ENCODE measurements around the gene DOCK7.
"Not testable (repeated sequence)": the region's sequence is repeated elsewhere in the genome, so short reads cannot be mapped to it uniquely, and the experiment has no call there.

DOCK7 gene

DNA sequence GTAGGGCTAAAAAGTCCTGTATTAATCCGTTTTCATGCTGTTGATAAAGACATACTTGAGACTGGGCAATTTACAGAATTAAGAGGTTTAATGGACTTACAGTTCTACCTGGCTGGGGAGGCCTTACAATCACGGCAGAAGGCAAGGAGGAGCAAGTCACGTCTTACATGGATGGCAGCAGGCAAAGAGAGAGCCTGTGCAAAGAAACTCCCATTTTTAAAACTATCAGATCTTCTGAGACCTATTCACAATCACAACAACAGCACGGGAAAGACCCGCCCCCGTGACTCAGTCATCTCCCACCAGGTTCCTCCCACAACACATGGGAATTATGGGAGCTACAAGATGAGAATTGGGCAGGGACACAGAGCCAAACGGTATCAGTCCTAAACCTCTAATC is 6.3 kb upstream of the DOCK7 start:
- DNase-seq (ENCODE audit: low spot score), result not testable (repeated sequence)

DNA sequence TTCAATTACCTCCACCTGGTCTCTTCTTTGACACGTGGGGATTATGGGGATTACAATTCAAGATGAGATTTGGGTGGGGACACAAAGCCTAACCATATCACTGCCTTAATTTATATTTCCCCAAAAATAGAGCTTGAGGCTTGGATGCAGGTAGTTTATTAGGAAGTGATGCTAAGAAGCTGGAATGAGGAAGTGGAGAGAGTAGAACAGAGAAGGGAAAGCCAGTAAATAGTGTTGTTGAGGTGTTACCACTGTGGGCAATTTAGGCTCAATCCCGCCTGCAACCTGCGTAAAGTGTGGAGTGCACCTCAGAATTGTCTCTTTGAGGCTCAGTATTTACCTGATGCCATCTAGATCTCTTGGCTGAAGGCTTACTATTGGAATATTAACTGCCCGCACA is 4.9 kb upstream of the DOCK7 start:
- DNase-seq (ENCODE audit: low spot score), result no peak

DNA sequence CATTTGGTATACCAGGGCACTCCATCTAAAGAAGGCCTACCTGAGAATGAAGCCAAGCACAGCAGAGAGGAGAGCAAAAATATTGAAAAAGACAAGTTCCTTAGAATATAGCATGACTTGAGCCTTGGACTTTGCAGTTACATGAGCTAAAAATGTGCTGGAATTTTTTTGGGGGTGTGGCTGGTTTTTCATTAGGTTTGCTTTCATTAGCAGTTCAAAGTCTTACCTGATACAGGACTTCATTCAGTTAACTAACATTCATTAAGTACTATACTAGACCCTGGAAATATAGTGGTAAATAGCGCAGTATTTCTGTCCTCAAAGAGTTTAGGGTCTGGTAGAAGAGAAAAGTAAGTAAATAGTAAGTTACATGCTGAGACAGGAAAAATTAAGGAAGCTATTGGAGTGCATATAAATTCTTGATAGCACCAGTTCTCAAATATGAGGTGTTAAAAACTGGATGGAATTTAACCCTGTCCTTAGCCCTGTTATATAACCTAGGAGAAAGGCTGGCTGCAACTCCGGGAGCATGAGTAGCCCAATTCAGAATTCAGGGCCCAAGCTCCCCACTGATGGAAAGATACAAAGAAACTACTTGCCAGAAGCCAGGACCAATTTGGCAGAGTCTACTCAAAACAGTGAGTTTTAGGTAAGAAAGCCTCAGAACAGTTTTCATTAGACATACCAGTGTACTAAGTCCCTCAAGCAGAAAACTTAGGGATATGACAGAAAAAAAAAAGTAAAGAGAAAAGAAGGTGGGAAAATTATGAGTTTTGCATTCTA is 3.1 kb upstream of the DOCK7 start:
- DNase-seq (ENCODE audit: low spot score), result no peak

DNA sequence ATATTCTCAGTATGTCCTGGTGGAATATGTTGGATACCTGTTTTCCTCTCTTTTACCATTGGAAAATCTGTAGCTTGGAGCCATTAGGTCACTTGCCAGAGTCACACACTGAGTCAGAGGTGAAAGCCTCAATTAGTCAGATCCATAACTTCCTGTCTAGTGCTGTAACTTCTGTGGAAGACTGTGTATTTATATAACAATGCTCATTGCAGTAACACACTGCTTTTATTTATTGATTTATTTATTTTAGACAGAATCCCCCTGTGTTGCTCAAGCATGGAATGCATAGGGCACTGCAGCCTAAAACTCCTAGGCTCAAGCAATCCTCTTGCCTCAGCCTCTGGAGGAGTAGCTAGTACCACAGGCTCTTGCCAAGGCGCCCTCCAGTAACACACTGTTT is 1.3 kb upstream of the DOCK7 start:
- peak; percentile 69 for DNase-seq (ENCODE audit: low spot score)

DNA sequence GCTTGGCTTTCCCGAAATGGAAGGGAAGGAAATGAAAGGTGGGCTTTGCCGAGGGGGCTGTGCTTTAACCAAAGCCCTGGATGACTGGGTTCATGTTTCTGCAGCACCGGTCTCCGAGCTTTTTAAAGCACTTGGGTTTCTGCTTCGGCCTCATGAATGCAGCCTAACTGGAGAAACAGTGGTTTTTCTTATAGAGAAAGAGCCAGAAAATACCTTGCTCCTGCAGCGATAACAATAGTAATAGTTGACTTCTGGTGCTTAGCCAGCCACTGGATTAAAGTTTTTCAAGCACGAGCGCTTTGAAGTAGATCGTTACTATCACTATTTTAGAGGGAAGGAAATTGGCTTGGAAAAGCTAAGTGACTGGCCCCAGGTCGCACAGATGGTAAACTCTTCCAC is 500 bp upstream of the DOCK7 start:
- peak; percentile 19 for DNase-seq (ENCODE audit: low spot score)

DNA sequence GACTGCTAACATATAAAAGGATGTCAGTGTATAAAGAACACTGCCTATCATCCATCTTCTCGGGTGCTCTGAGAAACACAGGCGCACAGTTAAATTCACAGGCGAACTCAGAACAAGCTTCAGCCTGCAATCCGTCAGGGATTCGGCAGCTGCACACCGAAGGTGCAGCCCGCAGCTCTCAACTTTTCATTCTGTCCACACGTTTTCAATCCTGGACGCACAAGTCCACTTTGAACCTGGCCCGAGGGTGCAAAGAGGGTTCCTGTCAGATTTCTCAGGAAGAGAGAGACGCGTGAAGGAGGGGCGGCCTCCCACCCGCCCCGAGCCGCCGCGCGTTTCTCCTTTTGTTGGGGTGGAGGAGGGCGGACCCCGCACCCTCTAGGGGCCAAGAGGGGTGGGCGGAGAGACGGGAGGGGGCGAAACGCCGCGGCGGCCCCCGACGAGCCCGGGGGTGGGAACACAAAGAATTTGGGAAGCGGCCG is 724 bp downstream of the DOCK7 start:
- DNase-seq (ENCODE audit: low spot score), result peak; percentile 12

DNA sequence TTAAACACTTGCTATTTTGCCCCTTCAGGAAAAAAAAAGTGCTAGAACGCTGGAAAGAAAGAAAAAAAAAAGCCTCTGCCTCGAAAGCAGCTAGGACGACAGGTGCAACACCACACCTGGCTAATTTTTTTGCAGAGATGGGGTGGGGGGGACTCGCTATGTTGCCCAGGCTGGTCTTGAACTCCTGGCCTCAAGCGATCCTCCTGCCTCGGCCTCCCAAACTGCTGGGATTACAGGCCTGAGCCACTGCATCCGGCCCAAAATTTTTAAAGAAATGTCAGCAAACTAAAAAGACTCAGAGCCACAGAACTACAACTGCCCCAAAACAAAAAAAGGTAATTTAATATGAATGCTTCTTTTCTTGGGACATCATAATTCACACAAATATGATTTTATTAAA is 1.4 kb downstream of the DOCK7 start:
- no peak for DNase-seq (ENCODE audit: low spot score)

DNA sequence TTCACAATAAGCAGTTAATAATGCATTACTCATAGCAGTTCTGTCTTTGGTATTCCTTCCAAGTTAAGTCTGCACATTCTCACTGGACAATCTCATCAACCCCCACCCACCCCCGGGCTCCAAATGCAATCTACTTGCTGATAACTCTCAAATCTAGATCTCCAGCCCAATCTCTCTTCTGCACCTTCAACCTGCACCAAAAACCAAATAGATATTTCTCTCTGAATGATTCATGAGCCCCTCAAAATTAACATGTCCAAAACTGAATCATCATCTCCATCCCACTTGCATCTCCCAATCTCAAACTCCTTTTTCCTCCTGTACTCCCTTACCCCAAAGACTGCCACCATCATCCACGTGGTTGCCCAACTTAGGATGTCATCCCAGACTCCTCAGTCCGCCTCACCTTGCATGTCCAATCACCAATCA is 2.7 kb downstream of the DOCK7 start:
- no peak for DNase-seq (ENCODE audit: low spot score)

DNA sequence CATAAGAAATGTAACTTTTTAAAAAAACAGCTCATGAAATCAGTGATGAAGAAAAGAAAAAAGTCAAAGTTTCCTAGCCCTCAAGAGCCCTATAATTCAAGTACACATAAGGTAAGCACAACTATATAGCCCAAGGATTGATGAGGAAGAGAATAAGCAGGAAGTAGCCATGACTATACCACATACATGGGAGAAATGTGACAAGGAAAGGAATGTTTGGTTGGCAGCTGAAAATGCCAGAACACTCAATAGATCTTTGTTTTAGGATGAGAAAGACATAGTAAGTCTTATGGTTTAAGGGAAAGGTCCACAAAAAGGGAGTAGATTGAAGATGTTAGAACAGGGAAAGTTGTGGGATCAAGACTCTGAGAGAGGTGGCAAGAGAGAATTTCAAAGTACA is 5.7 kb downstream of the DOCK7 start:
- no peak for DNase-seq (ENCODE audit: low spot score)

DNA sequence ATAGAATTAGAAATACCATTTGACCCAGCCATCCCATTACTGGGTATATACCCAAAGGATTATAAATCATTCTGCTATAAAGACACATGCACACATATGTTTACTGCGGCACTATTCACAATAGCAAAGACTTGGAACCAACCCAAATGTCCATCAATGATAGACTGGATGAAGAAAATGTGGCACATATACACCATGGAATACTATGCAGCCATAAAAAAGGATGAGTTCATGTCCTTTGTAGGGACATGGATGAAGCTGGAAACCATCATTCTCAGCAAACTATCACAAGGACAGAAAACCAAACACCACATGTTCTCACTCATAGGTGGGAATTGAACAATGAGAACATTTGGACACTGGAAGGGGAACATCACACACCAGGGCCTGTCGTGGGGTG is 7.2 kb downstream of the DOCK7 start:
- DNase-seq (ENCODE audit: low spot score), result not testable (repeated sequence)

DNA sequence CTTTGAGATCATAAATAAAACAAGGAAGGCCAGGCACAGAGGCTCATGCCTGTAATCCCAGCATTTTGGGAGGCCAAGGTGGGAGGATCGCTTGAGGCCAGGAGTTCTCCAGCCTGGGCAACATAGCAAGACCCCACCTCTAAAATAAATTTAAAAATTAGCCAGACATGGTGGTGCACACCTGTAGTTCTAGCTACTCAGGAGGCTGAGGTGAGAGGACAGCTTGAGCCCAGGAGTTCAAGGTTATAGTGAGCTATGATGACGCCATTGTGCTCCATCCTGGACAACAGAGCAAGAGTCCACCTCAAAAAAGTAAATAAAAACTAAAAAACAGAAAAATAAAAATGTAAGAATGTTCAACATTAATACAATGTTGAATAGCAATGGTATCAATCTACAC is 10.4 kb downstream of the DOCK7 start:
- not testable (repeated sequence) for DNase-seq (ENCODE audit: low spot score)

DNA sequence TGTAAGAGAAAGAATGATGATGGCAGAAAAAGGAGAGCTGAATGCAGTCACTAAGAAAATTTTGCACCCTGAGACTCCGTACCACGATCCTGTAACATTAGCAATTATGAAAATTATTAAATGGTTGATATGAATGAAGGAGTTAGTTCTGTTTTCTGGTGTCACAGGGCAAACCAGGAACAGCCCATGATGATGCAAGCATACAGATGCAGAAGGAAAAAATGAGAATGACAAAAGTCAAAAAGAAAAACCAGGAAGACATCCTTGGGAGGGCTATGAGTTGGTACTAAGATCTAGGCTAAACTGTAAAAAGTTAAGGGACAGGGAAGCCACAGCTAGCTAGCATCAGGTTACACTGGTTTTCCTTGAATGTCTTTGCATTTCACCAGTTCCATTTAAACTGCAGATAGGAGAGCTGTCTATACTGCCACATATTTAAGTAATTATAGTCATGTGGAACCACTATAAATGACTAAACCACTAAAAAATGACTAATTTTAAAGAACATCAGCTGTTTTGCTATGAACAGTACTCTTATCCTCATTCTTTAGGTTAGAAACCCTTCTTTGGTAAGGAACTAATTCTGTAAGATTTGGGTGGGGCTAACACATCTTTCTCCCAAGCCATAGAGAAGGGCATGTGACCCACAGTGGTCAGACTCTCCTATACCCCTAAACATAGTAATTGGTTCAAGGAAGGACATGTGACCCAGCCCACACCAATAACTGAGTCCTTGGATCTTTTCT is 11.4 kb downstream of the DOCK7 start:
- no peak for DNase-seq (ENCODE audit: low spot score)

DNA sequence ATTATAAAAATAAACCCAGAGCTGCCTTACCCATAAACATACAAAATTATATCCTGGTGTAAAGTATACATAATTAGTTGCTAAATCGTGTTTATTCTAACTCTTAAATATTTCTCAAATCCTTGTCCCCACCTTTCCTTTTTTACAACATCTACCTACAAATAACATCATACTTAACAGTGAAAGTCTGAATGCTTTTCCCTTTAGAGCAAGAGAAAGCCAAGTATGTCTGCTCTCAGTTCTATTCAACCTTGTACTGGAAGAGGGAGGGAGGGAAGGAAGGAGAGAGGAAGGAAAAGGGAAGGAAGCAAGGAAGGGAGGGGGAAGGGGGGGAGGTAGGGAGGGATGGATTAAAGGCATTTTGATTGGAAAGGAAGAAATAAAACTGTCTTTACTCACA is 14.6 kb downstream of the DOCK7 start:
- no peak for DNase-seq (ENCODE audit: low spot score)

DNA sequence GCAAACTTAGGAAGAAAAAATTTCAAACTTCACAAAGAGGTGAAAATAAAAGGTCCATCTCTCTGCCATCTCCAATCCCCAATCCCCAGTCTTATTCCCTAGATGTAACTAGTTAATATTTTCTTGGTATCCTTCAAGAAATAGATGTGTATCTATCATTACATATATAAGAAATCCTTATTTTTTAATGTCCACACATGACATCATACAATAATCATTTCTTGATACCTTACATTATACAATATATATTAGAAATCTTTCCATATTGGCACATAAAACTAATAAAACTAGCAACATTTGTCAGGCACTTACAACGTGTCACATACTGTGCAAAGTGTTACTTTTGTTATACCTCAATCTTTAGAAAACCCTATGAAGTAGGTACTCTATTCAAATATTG is 16.2 kb downstream of the DOCK7 start:
- DNase-seq (ENCODE audit: low spot score), result no peak

DNA sequence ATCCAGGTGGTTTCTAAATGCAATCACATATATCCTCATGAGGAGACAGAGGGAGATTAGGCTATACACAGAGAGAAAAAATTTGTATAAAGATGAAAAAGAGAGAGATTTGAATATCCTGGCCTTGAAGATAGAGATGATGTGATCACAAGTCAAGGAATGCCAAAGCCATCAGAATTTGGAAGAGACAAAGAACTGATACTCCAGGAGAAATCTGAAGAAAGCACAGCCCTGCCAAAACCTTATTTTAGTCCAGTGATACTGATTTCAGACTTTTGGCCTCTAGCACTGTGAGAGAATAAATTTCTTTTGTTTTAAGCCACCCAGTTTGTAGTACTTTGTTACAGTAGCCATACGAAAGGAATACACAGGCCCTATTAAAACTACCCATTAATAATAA is 33.4 kb downstream of the DOCK7 start:
- no peak for DNase-seq (ENCODE audit: low spot score)

DNA sequence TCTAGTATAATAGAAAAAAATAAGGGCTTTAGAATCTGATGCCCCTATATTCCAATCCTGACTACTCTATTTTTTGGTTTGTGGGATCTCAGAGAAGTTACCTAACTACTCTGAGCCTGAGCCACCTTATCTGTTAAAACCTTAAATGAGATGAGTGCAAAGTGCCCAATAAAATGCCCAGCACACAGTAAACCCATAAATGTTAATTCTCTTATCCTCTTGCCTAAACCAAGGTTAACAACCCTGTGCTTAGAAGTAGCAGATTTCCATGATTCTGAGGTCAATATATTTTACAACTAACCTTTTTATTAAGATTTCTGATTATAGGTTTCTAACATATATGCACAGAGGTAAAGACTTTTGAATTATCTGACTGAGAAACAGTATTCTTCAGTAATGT is 35.8 kb downstream of the DOCK7 start:
- no peak for DNase-seq (ENCODE audit: low spot score)

DNA sequence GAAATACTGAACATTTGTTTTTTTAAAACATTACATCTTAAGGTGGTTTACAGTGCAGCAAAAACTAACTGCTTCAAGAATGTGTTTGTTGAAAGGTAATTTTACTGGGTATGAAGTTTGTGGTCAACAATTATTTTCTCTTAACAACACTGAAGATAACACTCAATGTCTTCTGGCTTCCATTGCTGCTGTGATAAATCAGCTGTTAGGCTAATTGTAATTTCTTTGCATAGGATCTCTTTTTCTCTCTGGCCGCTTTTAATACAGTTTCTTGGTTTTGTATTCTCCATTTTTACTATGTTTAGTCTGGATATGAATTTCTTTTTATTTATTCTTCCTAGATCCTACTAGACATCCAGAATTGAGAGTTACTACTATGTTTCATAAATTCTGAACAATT is 44.9 kb downstream of the DOCK7 start:
- DNase-seq (ENCODE audit: low spot score), result no peak

DNA sequence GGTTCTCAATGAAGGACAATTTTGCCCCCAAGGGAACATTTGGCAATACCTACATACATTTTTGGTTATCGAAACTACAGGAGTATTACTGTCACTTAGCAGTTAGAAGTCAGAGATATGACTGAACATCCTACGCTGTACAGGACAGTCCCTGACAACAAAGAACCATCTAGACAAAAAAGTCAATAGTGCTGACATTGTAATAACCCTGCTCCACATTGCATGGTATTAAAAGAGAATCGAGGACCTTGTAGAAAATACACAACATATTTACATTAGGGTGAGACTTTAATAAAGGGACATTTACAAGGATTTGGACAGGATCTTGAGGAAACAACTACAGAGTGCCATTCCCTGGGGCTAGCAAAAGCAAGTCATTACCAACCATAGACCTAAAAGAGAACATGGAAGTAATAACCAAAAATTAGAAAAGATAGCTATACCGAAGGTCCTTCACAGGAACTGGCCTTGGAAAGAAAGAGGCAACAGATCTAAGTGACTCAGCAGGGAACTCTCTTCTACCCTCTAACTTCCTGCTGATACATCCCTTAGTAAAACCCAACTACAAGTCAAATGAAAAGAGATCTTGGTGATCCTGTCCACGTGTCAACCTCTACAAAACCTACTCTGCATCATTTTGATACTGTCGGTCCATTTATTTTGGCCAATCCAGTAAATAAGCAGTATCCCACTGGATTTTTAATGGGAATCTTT is 50.6 kb downstream of the DOCK7 start:
- DNase-seq (ENCODE audit: low spot score), result no peak

DNA sequence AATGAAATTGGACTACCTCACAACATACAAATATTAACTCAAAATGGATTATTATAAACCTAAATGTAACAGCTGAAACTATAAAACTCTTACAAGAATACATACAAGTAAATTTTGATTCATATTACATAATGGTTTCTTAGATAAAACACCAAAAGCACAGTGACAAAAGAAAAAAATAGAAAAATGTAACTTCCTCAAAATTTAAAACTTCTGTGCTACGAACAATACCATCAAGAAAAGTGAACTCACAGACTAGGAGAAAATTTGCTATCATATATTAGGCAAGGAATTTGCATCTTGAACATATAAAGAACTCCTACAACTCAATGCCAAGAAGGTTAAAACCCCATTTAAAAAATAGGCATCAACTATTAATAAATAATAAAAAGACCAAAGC is 59.7 kb downstream of the DOCK7 start:
- DNase-seq (ENCODE audit: low spot score), result no peak

DNA sequence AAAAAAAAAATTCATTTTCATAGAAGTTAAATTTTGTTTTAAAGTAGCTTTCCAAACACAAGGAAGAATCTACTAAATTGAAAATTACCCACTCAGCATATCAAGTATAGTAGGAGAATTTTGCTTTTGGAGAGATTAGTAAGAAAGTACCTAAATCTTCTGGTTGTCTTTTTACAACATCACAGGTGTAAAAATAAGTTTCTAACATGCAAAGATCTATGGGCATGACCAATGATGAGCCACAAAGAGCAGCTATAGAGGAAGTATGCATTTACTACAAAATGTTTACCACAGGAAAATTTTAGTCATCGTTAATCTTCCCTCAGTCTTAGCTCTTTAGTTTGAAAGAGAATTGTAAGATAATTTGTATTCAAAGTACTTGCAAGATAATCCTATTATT is 62.8 kb downstream of the DOCK7 start:
- no peak for DNase-seq (ENCODE audit: low spot score)

DNA sequence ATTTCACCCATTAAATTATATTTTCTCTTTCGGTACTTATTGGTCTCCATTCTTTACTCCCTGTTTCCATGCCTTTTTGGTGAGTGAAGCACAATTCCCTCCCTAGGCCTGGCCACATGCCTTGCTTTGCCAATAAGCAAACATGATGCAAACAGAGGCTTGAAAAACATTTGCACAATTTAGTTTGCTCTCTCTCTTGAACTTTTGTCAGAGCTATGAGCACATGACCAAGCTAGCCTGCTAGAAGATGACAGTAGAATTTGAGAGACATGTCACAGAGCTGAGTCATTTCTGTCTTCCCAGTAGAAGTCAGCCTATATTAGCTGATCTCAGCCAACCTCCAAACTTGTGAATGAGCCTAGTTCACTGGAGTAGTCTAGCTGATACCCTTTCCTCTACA is 66.3 kb downstream of the DOCK7 start:
- DNase-seq (ENCODE audit: low spot score), result peak; percentile 41

DNA sequence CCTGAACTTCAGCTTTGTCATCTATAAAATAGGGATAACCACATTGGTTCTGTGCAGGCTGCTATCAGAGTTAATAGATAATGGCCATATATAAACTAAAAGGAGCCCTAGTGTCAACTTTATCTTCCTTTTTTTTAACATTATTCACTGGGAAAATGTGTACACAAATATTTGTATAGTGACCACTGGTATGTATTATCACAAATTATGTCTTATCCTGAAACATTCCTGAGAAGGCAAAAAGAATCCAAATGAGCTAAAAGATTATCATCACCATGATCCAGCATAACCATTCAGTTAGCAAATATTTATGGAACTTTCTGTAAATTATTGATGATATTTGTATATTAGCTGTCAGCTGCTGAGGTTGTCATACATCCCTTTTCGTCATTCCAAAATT is 74.3 kb downstream of the DOCK7 start:
- no peak for DNase-seq (ENCODE audit: low spot score)

DNA sequence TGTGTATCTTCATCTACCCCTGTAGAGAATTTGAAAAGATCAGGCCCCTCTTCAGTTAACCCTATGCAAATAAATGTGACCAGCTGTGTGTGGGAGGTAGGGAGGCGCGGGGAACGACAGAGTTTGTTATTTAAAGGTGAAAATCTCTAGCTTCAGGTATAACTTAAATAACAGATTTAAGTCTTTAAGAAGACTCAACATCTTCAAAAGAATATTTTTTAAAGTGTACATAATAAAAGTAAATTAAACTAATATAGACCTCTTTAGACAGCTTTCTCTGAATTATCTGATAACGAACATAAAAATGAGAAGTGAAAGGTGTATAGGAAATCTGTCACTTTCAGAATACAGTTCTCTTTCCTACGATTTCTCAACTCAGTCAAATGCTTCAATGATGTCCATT is 74.9 kb downstream of the DOCK7 start:
- no peak for DNase-seq (ENCODE audit: low spot score)

Data from LoVo (cell line).